ENCODE results near the gene PARP1.
"Not testable (repeated sequence)": the region's sequence is repeated elsewhere in the genome, so short reads cannot be mapped to it uniquely, and the experiment has no call there.

DNA sequence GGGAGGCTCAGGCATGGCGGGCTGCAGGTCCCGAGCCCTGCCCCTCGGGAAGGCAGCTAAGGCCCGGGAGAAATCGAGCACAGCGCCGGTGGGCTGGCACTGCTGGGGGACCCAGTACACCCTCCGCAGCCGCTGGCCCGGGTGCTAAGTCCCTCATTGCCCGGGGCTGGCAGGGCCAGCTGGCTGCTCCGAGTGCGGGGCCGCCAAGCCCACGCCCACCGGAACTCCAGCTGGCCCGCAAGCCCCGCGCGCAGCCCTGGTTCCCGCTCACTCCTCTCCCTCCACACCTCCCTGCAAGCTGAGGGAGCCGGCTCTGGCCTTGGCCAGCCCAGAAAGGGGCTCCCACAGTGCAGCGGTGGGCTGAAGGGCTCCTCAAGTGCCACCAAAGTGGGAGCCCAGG is 18.5 kb upstream of the PARP1 start:
- TF ChIP-seq, protein P1, sequence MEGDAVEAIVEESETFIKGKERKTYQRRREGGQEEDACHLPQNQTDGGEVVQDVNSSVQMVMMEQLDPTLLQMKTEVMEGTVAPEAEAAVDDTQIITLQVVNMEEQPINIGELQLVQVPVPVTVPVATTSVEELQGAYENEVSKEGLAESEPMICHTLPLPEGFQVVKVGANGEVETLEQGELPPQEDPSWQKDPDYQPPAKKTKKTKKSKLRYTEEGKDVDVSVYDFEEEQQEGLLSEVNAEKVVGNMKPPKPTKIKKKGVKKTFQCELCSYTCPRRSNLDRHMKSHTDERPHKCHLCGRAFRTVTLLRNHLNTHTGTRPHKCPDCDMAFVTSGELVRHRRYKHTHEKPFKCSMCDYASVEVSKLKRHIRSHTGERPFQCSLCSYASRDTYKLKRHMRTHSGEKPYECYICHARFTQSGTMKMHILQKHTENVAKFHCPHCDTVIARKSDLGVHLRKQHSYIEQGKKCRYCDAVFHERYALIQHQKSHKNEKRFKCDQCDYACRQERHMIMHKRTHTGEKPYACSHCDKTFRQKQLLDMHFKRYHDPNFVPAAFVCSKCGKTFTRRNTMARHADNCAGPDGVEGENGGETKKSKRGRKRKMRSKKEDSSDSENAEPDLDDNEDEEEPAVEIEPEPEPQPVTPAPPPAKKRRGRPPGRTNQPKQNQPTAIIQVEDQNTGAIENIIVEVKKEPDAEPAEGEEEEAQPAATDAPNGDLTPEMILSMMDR (IDR thresholded peaks at IDR 0.05), result not testable (repeated sequence)
- TF ChIP-seq EZH2, EZH2phosphoT487 (IDR thresholded peaks at IDR 0.05): not testable (repeated sequence)

Data from neural progenitor cell (in vitro differentiated cells).